Measurements from ENCODE around the gene PDIA5. TPM values are rescaled to one million over a fixed set of nuclear protein-coding genes. Genes with fewer than 3 reads are reported as not detected.

The PDIA5 gene
- total RNA-seq, 1 experiment from 2014 or later = 24.3 TPM

DNA sequence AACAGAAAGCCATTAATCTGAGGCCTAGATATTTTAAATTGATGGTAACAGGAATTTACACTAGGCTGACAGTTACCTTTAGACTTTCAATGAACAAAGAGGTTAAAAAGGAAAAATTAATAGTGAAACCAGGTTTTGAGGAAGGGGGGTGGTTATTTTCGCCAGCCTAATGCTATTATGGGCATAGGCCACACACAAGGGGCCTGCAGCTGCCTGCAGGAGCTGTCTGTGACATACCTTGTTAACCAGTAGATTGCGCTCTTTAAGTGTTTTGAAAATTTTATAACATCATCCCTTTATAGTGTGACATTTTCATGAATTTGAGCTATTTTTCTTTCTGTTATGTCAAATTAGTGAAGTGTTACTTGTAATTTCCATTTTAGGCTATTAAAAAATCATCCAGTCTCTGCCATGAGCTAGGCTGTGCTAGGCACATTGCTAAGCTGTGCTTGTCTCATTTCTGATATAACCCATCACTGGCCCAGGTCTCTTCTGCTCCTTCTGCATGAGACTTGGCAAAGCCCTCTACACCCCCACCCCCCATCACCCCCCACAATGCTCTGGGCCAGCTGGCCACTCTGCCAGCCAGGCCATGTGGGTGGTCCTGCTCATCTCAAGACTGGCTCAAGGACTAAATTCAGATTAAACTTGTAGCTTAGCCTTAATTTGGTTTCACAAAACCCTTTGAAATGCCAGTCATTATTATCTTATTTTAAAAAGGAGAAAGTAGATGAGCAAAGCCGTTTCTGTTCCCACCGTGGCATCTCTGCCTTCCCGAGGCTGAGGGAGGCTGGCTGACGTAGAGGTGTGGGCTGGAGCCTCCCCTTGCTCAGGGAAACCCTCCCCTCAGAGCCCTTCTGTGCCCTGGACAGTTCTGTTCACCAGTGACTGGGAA, 86.5 kb downstream of the PDIA5 start:
- Histone ChIP-seq H3K14ac (ENCODE audit: insufficient read depth, low read length) (no peak overlapping the region), H2BK5ac (ENCODE audit: insufficient read length, low read length) (no peak overlapping the region), H3K9ac (ENCODE audit: extremely low read depth, insufficient read length, low read length) (no peak overlapping the region), H2BK20ac (ENCODE audit: low read depth, low read length, poor library complexity, severe bottlenecking) (no peak overlapping the region), H3K4me1 (ENCODE audit: insufficient read depth, low read length) (no peaks in the 10 kb centered on the region), H2AK5ac (ENCODE audit: insufficient read length, low read length) (no peak overlapping the region), H3T11ph (ENCODE audit: low read length) (no peak overlapping the region), H2BK12ac (ENCODE audit: insufficient read length, low read depth, low read length) (no peak overlapping the region), H4K91ac (ENCODE audit: insufficient read length, low read depth, low read length) (no peak overlapping the region), H3K9me3 (ENCODE audit: control insufficient read depth, low read depth, low read length) (no peaks in the 10 kb centered on the region), H3K79me2 (ENCODE audit: insufficient read depth, low read length) (no peaks in the 10 kb centered on the region), H4K20me1 (ENCODE audit: control insufficient read depth, insufficient read depth, insufficient read length) (no peaks in the 10 kb centered on the region), H2AFZ (ENCODE audit: low read length) (no peak overlapping the region), H4K8ac (replicated peaks; ENCODE audit: insufficient read length, low read depth, low read length) (no peak overlapping the region), H3K27ac (ENCODE audit: insufficient read length, low read depth, low read length) (no peak overlapping the region), H3K4me2 (ENCODE audit: insufficient read depth, insufficient read length, low read length) (no peak overlapping the region), H2BK120ac (ENCODE audit: low read depth, low read length, poor library complexity, severe bottlenecking) (no peak overlapping the region), H3K4ac (ENCODE audit: low read depth, low read length) (no peak overlapping the region), H3K23me2 (ENCODE audit: insufficient read length, low read depth, low read length, poor library complexity, severe bottlenecking) (no peaks in the 10 kb centered on the region), H4K5ac (ENCODE audit: insufficient read length, low read depth, low read length) (no peak overlapping the region), H2BK15ac (ENCODE audit: low read depth, low read length) (no peak overlapping the region), H3K79me1 (ENCODE audit: insufficient read depth, low read depth, low read length, poor library complexity, severe bottlenecking) (no peaks in the 10 kb centered on the region), H3K23ac (ENCODE audit: insufficient read length, low read depth, low read length) (no peak overlapping the region), H3K56ac (ENCODE audit: insufficient read length, low read depth, low read length) (no peak overlapping the region), H3K18ac (ENCODE audit: insufficient read length, low read depth, low read length) (no peak overlapping the region), H3K27me3 (ENCODE audit: insufficient read depth, low read length) (no peaks in the 10 kb centered on the region)
- WGBS (ENCODE audit: extremely low coverage, insufficient read length, low lambda C conversion rate) = no CpG with 5 or more reads among the region's 6 CpGs
- no peaks in the 10 kb centered on the region; the same call in 1 of the 2 replicates for H3K27me3 Mint-ChIP-seq (ENCODE audit: low read depth)
- H3K27ac Mint-ChIP-seq = peak overlapping the region in 1 of 3 experiments; percentile 76; a peak in 2 of 7 replicates
- H3K36me3 Mint-ChIP-seq (ENCODE audit: insufficient read depth in 1 of 3, low read depth in 3 of 3) = peaks cover 13 to 42% (median 25%) of the 10 kb centered on the region in 3 experiments; a peak in 6 of 7 replicates
- DNase-seq = peak; percentile 8
- H3K4me3 Mint-ChIP-seq = no peak overlapping the region
- peaks cover 2 to 6% of the 10 kb centered on the region in 2 experiments; a peak in 2 of 4 replicates for H3K4me1 Mint-ChIP-seq
- TF ChIP-seq, protein P1, sequence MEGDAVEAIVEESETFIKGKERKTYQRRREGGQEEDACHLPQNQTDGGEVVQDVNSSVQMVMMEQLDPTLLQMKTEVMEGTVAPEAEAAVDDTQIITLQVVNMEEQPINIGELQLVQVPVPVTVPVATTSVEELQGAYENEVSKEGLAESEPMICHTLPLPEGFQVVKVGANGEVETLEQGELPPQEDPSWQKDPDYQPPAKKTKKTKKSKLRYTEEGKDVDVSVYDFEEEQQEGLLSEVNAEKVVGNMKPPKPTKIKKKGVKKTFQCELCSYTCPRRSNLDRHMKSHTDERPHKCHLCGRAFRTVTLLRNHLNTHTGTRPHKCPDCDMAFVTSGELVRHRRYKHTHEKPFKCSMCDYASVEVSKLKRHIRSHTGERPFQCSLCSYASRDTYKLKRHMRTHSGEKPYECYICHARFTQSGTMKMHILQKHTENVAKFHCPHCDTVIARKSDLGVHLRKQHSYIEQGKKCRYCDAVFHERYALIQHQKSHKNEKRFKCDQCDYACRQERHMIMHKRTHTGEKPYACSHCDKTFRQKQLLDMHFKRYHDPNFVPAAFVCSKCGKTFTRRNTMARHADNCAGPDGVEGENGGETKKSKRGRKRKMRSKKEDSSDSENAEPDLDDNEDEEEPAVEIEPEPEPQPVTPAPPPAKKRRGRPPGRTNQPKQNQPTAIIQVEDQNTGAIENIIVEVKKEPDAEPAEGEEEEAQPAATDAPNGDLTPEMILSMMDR (conservative IDR thresholded peaks at IDR 0.05) = no peak
- no peaks in the 10 kb centered on the region for H3K9me3 Mint-ChIP-seq

Measured in H9 (cell line).